ENCODE results near the gene GABARAP.

GABARAP gene

DNA sequence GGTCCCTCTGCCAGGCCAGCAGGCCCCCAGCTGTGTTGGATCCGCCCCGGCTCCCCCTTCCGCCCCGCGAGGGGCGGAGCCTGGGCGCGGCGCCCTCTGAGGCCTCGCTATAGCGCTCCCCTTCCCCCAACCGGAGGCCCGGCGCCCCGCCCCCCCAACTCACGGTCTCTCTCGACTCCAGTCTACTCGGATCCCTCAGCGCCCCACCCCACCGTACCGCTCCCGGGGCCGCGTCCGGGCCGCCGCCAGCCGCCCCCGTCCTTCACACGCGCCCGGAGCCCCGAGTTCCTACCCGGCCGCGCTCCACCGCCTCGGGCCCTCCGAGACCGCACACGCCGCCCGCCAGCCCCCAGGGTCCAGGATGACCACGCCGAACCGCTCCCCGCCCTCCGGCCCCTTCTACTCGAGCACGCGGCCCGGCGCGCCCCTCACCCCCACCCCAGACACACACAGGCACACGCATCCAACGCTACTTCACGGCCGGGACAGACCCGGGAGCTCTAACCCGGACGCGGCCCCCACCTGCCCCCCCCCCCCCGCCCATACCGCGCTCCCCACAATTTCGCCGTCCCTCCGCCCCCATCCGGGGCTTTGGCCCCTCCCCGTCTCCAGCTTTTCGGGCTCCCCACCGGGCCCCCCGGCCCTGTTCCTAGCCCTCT lies 4.4 kb downstream of the GABARAP start:
- ChIA-PET CTCF (interaction anchor here (0.9 to 4.4 kb wide), 6 partner anchors 14 to 450 kb away, joined by 3 to 26 read pairs (median 3); partner anchors contain the start of genes ACADVL, CTDNEP1, DLG4 and TP53), POLR2A (interaction anchor here (0.5 to 2.7 kb wide), 3 partner anchors 17 to 68 kb away, joined by 3 to 6 read pairs (median 3); partner anchors contain the start of genes ACADVL and DLG4)
- TF ChIP-seq, protein P1, sequence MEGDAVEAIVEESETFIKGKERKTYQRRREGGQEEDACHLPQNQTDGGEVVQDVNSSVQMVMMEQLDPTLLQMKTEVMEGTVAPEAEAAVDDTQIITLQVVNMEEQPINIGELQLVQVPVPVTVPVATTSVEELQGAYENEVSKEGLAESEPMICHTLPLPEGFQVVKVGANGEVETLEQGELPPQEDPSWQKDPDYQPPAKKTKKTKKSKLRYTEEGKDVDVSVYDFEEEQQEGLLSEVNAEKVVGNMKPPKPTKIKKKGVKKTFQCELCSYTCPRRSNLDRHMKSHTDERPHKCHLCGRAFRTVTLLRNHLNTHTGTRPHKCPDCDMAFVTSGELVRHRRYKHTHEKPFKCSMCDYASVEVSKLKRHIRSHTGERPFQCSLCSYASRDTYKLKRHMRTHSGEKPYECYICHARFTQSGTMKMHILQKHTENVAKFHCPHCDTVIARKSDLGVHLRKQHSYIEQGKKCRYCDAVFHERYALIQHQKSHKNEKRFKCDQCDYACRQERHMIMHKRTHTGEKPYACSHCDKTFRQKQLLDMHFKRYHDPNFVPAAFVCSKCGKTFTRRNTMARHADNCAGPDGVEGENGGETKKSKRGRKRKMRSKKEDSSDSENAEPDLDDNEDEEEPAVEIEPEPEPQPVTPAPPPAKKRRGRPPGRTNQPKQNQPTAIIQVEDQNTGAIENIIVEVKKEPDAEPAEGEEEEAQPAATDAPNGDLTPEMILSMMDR (IDR thresholded peaks at IDR 0.05; ENCODE audit: control extremely low read depth, extremely low read depth, low read depth, missing control alignments) = no peak
- DNase-seq (ENCODE audit: extremely low spot score) = peak; percentile 82

DNA sequence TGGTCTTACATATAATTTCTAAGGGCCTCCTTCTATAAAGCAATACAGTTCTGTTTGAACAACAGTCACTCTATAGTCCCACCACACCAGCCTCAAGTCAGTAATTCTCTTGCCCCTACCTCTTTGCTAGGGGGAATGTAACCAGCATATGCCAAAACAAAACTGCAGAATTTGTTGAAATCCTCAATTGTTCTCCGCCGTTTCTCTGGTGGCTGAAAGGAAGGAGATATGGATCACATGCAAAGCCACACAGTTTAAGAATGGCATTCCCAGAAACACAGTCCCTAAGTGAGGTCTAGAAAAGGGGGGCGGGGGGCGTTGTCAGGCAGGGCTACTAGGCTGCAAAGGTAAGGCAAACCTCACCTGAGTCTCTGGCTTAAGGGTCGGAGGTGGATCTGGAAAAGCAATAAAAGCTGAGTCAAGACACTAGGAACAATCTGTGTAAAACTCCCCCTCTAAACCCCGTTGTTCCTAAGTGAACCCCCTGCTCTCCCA lies 4.9 kb downstream of the GABARAP start:
- ChIA-PET POLR2A (interaction anchor here (0.8 to 2.7 kb wide), 2 partner anchors 16 to 18 kb away, joined by 3 to 6 read pairs; partner anchors contain the start of genes ACADVL and DLG4), CTCF (interaction anchor here (1.5 to 4.4 kb wide), 2 partner anchors 16 to 450 kb away, joined by 3 to 26 read pairs; partner anchors contain the start of genes ACADVL, DLG4 and TP53)
- no peak for DNase-seq (ENCODE audit: extremely low spot score)
- TF ChIP-seq, protein P1 (IDR thresholded peaks at IDR 0.05; ENCODE audit: control extremely low read depth, extremely low read depth, low read depth, missing control alignments) = no peak

DNA sequence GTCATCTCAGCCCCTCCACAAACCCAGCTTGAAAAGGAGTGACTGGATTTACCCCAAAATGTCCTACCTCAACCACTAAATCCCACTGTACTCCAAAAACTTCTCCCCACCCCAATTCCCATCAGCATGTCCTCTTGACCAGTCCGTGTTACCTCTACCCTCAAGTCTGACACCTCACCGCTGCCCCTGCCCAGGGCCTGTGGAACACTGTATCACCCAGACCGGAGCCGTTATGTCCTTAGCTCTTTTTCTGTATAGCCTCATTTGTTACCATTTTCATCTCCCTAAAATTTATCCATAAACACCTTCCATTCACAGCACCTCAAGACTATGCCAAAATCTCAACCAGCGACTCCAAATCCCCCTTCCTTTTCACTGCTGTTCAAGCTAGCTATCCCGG lies 5.4 kb downstream of the GABARAP start:
- no peak for DNase-seq (ENCODE audit: extremely low spot score)
- ChIA-PET CTCF (interaction anchor here (1.4 to 4.4 kb wide), 3 partner anchors 16 to 60 kb away, joined by 3 to 26 read pairs (median 3); partner anchors contain the start of genes ACADVL, DLG4 and SLC2A4), POLR2A (interaction anchor here (2.7 kb wide), 1 partner anchor 18 kb away, joined by 6 read pairs; the partner anchor contains the start of genes ACADVL and DLG4)
- TF ChIP-seq, protein P1 (IDR thresholded peaks at IDR 0.05; ENCODE audit: control extremely low read depth, extremely low read depth, low read depth, missing control alignments) = no peak

DNA sequence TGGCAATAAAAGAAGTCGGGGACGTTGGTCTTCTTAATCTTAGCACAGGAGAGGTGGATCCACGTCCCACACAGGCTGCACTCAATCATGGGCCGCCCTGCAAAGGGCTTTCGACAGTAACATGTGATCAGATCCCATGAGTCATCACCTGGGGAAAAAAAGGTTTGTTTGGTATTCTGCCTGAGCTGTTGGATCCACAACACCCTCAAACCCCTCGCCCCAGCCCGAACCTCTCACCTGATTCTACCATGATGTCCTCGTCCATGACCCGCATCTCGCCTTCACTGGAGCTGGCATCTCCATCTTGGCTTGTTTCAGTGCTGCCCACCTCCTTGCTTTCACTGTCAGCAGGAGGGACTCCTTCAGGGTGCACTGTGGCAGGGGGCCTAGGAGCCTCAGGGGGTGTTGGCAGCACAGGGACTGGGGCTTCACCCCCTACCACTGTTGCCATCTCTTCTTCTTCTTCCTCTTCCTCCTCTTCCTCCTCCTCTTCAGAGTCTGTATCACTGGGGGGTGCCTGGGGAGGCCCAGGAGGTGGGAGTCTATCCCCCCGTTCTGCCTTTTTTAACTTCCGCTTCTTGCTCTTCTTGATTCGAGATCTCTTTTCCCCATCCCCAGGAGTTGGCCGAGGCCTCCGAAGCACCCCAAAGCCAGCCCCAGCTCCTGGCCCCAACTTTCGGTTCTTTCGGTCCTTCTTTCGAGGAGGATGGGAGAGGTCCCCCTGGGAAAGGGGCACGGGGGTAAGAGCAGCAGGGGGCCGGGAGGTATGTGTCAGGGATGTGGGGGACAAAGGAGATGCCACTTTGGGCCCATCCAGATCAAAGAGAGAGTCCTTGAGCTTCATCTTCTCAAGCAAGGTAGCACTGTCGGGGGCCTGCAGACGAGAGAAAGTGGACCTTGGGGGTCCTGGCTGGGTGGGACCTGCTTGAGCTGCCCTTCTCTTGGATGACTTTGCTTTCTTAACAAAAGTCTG lies 6.3 kb downstream of the GABARAP start:
- ChIA-PET POLR2A (interaction anchor here (1.2 to 2.7 kb wide), 2 partner anchors 11 to 17 kb away, joined by 3 to 6 read pairs; partner anchors contain the start of genes ACADVL and DLG4), CTCF (interaction anchor here (1.4 to 4.4 kb wide), 3 partner anchors 15 to 60 kb away, joined by 3 to 26 read pairs (median 3); partner anchors contain the start of genes ACADVL, DLG4 and SLC2A4)
- DNase-seq (ENCODE audit: extremely low spot score) = no peak
- TF ChIP-seq, protein P1 (IDR thresholded peaks at IDR 0.05; ENCODE audit: control extremely low read depth, extremely low read depth, low read depth, missing control alignments) = no peak

DNA sequence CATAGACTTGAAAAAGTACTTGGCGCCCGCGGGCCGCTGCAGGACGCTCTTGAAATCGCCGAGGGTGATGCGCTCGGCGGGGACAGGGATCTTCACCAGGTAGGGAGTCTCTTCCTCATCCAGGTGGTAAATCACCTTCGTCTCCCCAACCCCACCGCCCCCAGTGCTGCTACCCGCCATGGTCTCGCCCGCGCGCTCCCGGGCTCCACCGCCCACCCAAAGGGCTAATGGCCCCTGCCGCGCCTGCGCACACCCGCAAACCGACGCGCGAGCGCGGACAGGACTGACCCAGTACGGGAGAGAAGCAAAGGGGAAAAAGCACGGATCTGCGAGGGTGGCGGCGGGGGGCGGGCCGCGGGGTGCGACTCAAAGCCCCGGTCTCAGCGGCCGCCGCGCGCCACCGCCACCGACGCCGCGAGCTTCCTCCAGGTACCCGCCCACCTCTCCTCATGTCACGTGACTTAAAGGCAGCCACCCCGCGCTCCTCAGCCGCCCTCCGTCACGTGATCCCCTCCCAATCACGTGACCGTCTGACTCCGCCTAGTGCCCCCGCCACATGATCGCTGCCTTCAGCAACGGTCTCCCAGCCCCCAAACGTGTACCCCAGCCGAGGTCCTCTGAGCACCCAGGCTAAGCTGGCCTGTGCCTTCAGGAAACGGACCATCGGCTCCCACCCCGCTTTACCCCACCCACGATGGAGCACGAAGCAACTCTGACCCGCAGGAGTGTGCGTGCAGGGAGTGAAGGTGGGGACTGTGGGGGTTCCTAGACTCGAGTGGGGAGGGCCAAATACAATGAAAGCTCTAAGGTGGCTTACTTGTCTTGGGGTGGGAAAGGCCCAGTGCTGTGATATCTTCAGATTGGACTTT lies 7.9 kb downstream of the GABARAP start, which contains the start of gene DVL2:
DVL2 (minus strand) TSS at position 435 of the 869 bp plus-strand sequence; CDS start at position 180, 255 bp downstream.
- CTCF ChIA-PET = interaction anchor here (4.4 kb wide), 1 partner anchor 13 kb away, joined by 26 read pairs; the partner anchor contains the start of genes ACADVL and DLG4
- POLR2A ChIA-PET = interaction anchor here (1.0 kb wide), 2 partner anchors 8 to 25 kb away, joined by 3 read pairs; partner anchors contain the start of gene GABARAP
- TF ChIP-seq, protein P1 (IDR thresholded peaks at IDR 0.05; ENCODE audit: control extremely low read depth, extremely low read depth, low read depth, missing control alignments) = no peak
- peak; percentile 96 for DNase-seq (ENCODE audit: extremely low spot score)
